Ovary (tissue), 9 donors: ENCODE results near the gene ANK2. TPM values are rescaled to one million over a fixed set of nuclear protein-coding genes. Genes with fewer than 3 reads are reported as not detected.

ENCODE experiments used
- DNase-seq, 5 donors: peaks; one replicate each; pipeline ENCODE4 v3.0.0-alpha.2; 2019 to 2020
- H3K27ac ChIP-seq, 2 donors: fragments of 200-600 bp; one replicate each; pipeline versions ENCODE4 v1.5.1 to v1.8.0; 2019 to 2022
- H3K27me3 ChIP-seq: fragments of 200-600 bp; one replicate; pipeline ENCODE4 v1.8.0; 2022
- H3K36me3 ChIP-seq: fragments of 200-600 bp; sonication (generic); one replicate; pipeline ENCODE4 v1.5.1; 2019
- H3K4me1 ChIP-seq: one replicate; pipeline ENCODE4 v1.8.1; 2013; ENCODE audit warnings: mild to moderate bottlenecking, moderate library complexity; ENCODE audit not compliant: insufficient read depth
- H3K4me3 ChIP-seq: fragments of 200-600 bp; sonication (generic); one replicate; pipeline ENCODE4 v1.5.1; 2017
- H3K9me3 ChIP-seq, 2 donors: fragments of 200-600 bp in 1 of 2; sonication (generic) in 1 of 2; one replicate each; pipeline versions ENCODE4 v1.5.1 to v1.8.1; 2013 to 2019; ENCODE audit warnings: mild to moderate bottlenecking in 1 of 2, moderate library complexity in 1 of 2
- CTCF ChIP-seq, 3 donors: fragments of 450-650 bp in 2 of 3; fragments of 200-600 bp in 1 of 3; IDR thresholded peaks; one replicate each; pipeline versions ENCODE4 v1.5.1 to v1.8.0; 2016 to 2022; ENCODE audit warnings: antibody characterized with exemption in 3 of 3, mild to moderate bottlenecking in 1 of 3
- EP300 ChIP-seq: sonication (generic); formaldehyde crosslinking; IDR thresholded peaks from one replicate; pipeline ENCODE4 v1.6.1; 2017; ENCODE audit warnings: antibody characterized with exemption
- POLR2A ChIP-seq: fragments of 450-650 bp; IDR thresholded peaks from one replicate; pipeline ENCODE4 v1.6.1; 2017; ENCODE audit warnings: antibody characterized with exemption, mild to moderate bottlenecking, moderate library complexity
- WGBS, 3 donors: extraction: QIAGEN DNeasy Blood & Tissue Kit in 1 of 3; methylation state at CpG; one replicate each; pipeline versions ENCODE4 v1.1.5 to v1.1.7; 2013 to 2017; 5-methylcytosine and 5-hydroxymethylcytosine counted together
- intact Hi-C, 4 donors: fragments of 100-400 bp; cut with DNase I; formaldehyde crosslinking; loops; one replicate each; pipeline versions ENCODE4 v1.11.0 to v1.15.1; 2022 to 2023
- polyA plus RNA-seq, 2 donors: library from polyadenylated mRNA; stranded (reverse); fragments of 200-250 nt in 1 of 2; fragments of 350-450 nt in 1 of 2; fragmentation: Illumina TruSeq in 1 of 2; extraction: RNeasy Lipid Tissue Mini Kit (QIAGEN cat#74804) in 1 of 2; gene quantifications; one replicate each; pipeline ENCODE4 v1.2.3, GENCODE V29; 2013 to 2014
- total RNA-seq, 7 donors: library from RNA; depleted of rRNA in 2 of 7; stranded (reverse); fragments of >200 nt in 2 of 7; fragmentation: NEBNext Ultra II Directional in 3 of 7; extraction: Animal tissue kit (Norgen Biotek cat#: 25700) in 3 of 7; gene quantifications; one replicate each; pipeline versions ENCODE4 v1.1.0 to v1.2.4, GENCODE V29; 2016 to 2023
- donor health status: DM: no; HTN: no; CAD: no; lungs with moderate emphysema.
- donor health status: DM: no; HTN: no; CAD: no.
- donor health status: Bipolar disorder and iron deficiency.
- donor health status: DM: yes; HTN: yes; CAD: no.
- donor health status: DM: no; HTN: no; CAD: no.
- donor health status: DM: yes; HTN: yes; CAD: no.

The ANK2 gene
- total and polyA plus RNA-seq, 9 donors, result 26.4 to 120 (median 66.9) TPM

- Histone ChIP-seq H3K9me3 (no peaks in the 10 kb centered on the region), H3K4me3 (no peak overlapping the region), H3K4me1 (peaks cover 5% of the 10 kb centered on the region), H3K27ac (no peak overlapping the region), H3K36me3 (no peaks in the 10 kb centered on the region), H3K27me3 (no peaks in the 10 kb centered on the region)
- WGBS, 3 donors, result 49 to 88% (median 50%) methylated on average over 2 of the region's 2 CpGs
- intact Hi-C loops, result no loop called here
- DNase-seq, result no peak
- TF ChIP-seq CTCF (IDR thresholded peaks at IDR 0.05), result no peak
- TF ChIP-seq EP300, result no peak
- no peak for TF ChIP-seq POLR2A
Measured at GRCh38 chr4:113290666-113291065, 241.2 kb downstream of the ANK2 start.

GRCh38 chr4:113292371-113293042 lies 243.1 kb downstream of the ANK2 start:
- Histone ChIP-seq H3K36me3 (no peaks in the 10 kb centered on the region), H3K9me3 (no peaks in the 10 kb centered on the region), H3K27ac (peak overlapping the region; percentile 25 to 83), H3K4me1 (peaks cover 5% of the 10 kb centered on the region), H3K27me3 (no peaks in the 10 kb centered on the region), H3K4me3 (no peak overlapping the region)
- DNase-seq, result peak; percentile 55 to 70 (median 61)
- WGBS, 3 donors, result 17 to 27% (median 22%) methylated on average over 21 of the region's 21 CpGs
- intact Hi-C loops, result no loop called here
- TF ChIP-seq POLR2A (no peak), CTCF (IDR thresholded peaks at IDR 0.05) (no peak), EP300 (no peak)

GRCh38 chr4:113293043-113293560 lies 243.6 kb downstream of the ANK2 start:
- 13 to 21% (median 17%) methylated on average over 9 of the region's 9 CpGs for WGBS, 3 donors
- H3K27ac ChIP-seq, result peak overlapping the region in 1 of 2 donors; percentile 83

GRCh38 chr4:113293674-113294073 lies 244.2 kb downstream of the ANK2 start:
- no peak for DNase-seq
- H3K27ac ChIP-seq, result peak overlapping the region in 1 of 2 donors; percentile 83
- H3K27me3 ChIP-seq, result no peaks in the 10 kb centered on the region
- intact Hi-C loops, result no loop called here
- 54 to 66% (median 58%) methylated on average over 4 of the region's 4 CpGs for WGBS, 3 donors
- no peaks in the 10 kb centered on the region for H3K9me3 ChIP-seq
- peaks cover 5% of the 10 kb centered on the region for H3K4me1 ChIP-seq
- H3K36me3 ChIP-seq, result no peaks in the 10 kb centered on the region
- no peak for TF ChIP-seq CTCF (IDR thresholded peaks at IDR 0.05)
- no peak for TF ChIP-seq EP300
- no peak for TF ChIP-seq POLR2A
- H3K4me3 ChIP-seq, result peak overlapping the region; percentile 10

More at GRCh38 chr4:113293043-113293560, 243.6 kb downstream of the ANK2 start:
- intact Hi-C loops, result no loop called here
- no peaks in the 10 kb centered on the region for H3K9me3 ChIP-seq
- peak; percentile 14 to 42 (median 36) for DNase-seq
- H3K27me3 ChIP-seq, result no peaks in the 10 kb centered on the region
- H3K36me3 ChIP-seq, result no peaks in the 10 kb centered on the region
- peak overlapping the region; percentile 10 for H3K4me3 ChIP-seq
- H3K4me1 ChIP-seq, result peaks cover 5% of the 10 kb centered on the region
- TF ChIP-seq CTCF (IDR thresholded peaks at IDR 0.05) (no peak), EP300 (no peak), POLR2A (no peak)
